Aorta (tissue), 5 donors: ENCODE results near the gene HIVEP3. TPM values are rescaled to one million over a fixed set of nuclear protein-coding genes. Genes with fewer than 3 reads are reported as not detected.

Source experiments
- ATAC-seq: fragments of 200-7000 bp; cut with Tn5 transposase; one replicate; pipeline ENCODE4 v1.9.1; 2022; ENCODE audit warnings: moderate library complexity; ENCODE audit not compliant: low FRiP score
- DNase-seq, 2 donors: peaks; one replicate each; pipeline ENCODE4 v3.0.0-alpha.2; 2020
- H3K27ac ChIP-seq, 2 donors: one replicate each; pipeline ENCODE4 v1.5.1; 2013; ENCODE audit warnings: low read length in 2 of 2, mild to moderate bottlenecking in 2 of 2, moderate library complexity in 2 of 2, control low read depth in 1 of 2, inconsistent platforms in 1 of 2, low read depth in 1 of 2
- H3K27me3 ChIP-seq, 2 donors: one replicate each; pipeline ENCODE4 v1.6.1; 2013; ENCODE audit warnings: control low read depth in 1 of 2, low read length in 1 of 2, mild to moderate bottlenecking in 1 of 2, moderate library complexity in 1 of 2; ENCODE audit not compliant: insufficient read depth in 2 of 2, control insufficient read depth in 1 of 2
- H3K36me3 ChIP-seq, 2 donors: one replicate each; pipeline ENCODE4 v1.6.1; 2013; ENCODE audit warnings: control low read depth in 1 of 2, low read length in 1 of 2, mild to moderate bottlenecking in 1 of 2; ENCODE audit not compliant: insufficient read depth in 2 of 2, control insufficient read depth in 1 of 2
- H3K4me1 ChIP-seq, 2 donors: one replicate each; pipeline ENCODE4 v1.6.1; 2013; ENCODE audit warnings: low read length in 2 of 2, control low read depth in 1 of 2, mild to moderate bottlenecking in 1 of 2, moderate library complexity in 1 of 2; ENCODE audit not compliant: insufficient read depth in 2 of 2, control insufficient read depth in 1 of 2
- H3K4me3 ChIP-seq, 2 donors: one replicate each; pipeline ENCODE4 v1.5.1; 2013; ENCODE audit warnings: low read length in 2 of 2, control low read depth in 1 of 2, mild to moderate bottlenecking in 1 of 2
- H3K9me3 ChIP-seq: one replicate; pipeline ENCODE4 v1.6.1; 2013; ENCODE audit warnings: mild to moderate bottlenecking, low read length; ENCODE audit not compliant: control insufficient read depth
- WGBS, 2 donors: extraction: QIAGEN DNeasy Blood & Tissue Kit; methylation state at CpG; one replicate each; pipeline ENCODE4 v1.1.7; 2013; 5-methylcytosine and 5-hydroxymethylcytosine counted together
- intact Hi-C, 2 donors: fragments of 100-400 bp; cut with DNase I; formaldehyde crosslinking; loops; one replicate each; pipeline versions ENCODE4 v1.14.2 to v1.15.0; 2022
- polyA plus RNA-seq, 2 donors: library from polyadenylated mRNA; stranded (reverse); fragments of 200-250 nt; gene quantifications; one replicate each; pipeline ENCODE4 v1.2.3, GENCODE V29; 2013
- total RNA-seq, 2 donors: library from RNA; stranded (reverse); fragmentation: NEBNext Ultra II Directional; extraction: Animal tissue kit (Norgen Biotek cat#: 25700); gene quantifications; one replicate each; pipeline ENCODE4 v1.2.1, GENCODE V29; 2021
- donor health status: healthy with polysubstance abuse.
- donor health status: Bipolar disorder and iron deficiency.
- donor health status: DM: no; HTN: no; CAD: no.
- donor health status: DM: no; HTN: no; CAD: no.
- donor health status: DM: yes; HTN: yes; CAD: no.

Gene HIVEP3
- total and polyA plus RNA-seq, 4 donors = 1.6 to 6.3 (median 4.0) TPM

DNA sequence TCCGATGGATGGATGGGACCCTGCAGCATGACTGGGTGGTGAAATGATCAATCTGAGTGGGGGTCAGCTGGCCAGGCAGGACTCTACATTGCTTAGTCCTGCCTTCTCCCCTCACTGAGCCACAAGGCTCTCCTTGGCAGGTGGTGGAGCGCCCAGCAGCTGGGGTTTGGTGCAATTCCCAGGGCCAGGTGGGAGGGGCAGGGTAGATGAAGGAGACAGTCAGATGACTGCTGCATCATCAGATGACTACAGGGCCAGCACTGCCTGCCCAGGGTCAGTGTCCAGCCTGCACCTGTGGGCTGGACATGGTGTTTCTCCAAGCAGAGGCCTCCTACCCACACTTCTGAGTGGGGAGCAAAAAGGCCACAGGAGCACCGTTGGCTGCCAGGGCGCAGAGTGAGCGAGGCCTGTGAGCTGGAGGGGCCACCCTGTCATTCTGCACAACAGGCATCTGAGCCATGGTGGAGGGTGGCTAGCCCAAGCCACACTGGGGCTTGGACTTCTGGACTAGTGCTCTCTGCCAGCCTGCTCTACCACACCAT is 330.3 kb downstream of the HIVEP3 start:
- no peaks in the 10 kb centered on the region for H3K36me3 ChIP-seq
- no peak overlapping the region for H3K27ac ChIP-seq
- no peak overlapping the region for H3K4me3 ChIP-seq
- ATAC-seq (no peak), DNase-seq (no peak)
- H3K27me3 ChIP-seq = no peaks in the 10 kb centered on the region
- H3K4me1 ChIP-seq = no peaks in the 10 kb centered on the region
- 88 to 94% methylated on average over 5 of the region's 5 CpGs for WGBS, 2 donors
- intact Hi-C loops = no loop called here
- peaks cover 3% of the 10 kb centered on the region for H3K9me3 ChIP-seq

DNA sequence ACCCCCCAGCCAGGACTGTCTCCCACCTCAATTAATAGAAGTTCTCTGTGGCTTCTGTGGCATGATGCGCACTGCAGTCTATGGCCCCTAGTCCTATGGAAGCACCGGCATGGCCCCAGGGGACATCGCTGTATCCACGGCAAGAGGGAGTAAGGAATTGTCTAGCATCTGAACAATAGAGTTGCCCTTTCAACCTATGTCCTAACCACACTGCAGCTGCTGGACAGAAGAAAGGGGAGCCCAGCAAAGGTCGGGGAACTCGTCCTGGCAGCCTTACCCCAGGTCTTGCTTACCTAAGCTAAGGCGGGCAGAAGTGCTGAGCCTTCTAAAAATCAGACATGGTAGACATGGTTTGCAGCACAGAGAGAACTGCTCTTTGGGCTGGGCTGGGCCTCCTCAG is 330.9 kb downstream of the HIVEP3 start:
- ATAC-seq (no peak), DNase-seq (no peak)
- Histone ChIP-seq H3K4me1 (no peaks in the 10 kb centered on the region), H3K36me3 (no peaks in the 10 kb centered on the region), H3K27ac (no peak overlapping the region), H3K9me3 (peaks cover 3% of the 10 kb centered on the region), H3K27me3 (no peaks in the 10 kb centered on the region), H3K4me3 (no peak overlapping the region)
- whole genome bisulfite sequencing, 2 donors = 98% methylated on average over 7 of the region's 7 CpGs
- intact Hi-C loops = no loop called here

DNA sequence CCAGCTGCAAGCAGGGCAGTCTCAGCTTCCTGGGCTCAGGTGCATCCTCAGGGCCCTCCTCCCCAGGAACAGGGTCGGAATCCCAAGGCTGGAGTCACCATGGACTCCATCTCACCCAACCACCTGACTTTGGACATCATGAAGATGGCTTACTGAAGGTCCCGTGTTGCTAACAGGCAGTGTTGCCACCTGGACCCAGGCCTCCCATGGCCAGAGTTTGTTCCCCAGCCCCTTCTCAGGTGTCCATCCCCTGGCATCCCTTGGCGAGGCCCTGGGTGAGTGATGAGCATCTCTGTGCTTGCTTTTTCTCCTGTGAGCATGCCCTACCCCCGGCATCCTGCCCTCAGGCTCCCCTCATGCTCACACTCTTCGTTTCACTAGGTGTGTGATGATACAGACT is 332.5 kb downstream of the HIVEP3 start:
- Histone ChIP-seq H3K27me3 (no peaks in the 10 kb centered on the region), H3K9me3 (peaks cover 3% of the 10 kb centered on the region), H3K4me3 (no peak overlapping the region), H3K27ac (no peak overlapping the region), H3K36me3 (no peaks in the 10 kb centered on the region), H3K4me1 (no peaks in the 10 kb centered on the region)
- ATAC-seq (no peak), DNase-seq (no peak)
- intact Hi-C loops = no loop called here
- 97% methylated on average over 5 of the region's 5 CpGs for WGBS, 2 donors

DNA sequence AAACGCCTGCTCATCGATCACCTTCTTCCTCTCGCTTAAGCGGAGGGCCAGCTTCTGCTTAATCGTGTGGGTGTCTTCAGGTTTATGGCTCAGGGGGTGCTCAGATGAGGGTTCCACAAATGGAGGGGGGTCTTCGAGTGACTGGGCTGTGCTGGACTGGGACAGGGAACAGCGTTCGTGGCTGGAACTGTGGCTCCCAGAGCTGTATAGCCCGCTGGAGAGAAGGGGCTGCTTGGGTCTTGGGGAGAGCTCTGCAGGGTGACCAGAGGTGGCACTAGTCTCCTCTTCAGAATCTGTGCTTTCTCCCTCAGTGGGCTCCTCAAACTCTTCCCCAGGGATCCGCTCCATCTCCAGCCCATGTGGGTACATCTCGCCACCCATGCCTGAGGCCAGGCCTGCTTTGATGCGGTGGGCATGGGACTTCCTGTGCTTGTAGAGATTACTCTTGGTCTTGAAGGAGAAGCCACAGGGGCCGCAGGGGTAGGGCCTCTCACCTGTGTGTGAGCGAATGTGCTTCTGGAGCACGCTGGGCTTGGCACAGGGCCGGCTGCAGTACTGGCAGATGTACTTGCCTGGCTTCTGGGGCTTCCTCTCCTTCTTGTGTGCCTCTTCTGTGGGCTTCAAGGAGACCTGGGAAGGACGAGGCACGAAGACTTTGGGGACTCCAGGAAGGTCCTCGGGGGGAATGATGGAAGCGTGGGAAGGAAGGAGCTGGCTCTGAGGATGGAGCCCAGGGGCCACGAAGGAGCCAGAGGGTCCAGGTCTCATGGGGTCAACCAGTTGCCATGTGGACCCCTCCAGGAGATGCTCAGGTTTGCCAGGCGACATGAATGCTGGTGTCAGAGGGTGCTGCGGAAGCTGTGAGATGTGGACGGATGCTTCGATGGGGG is 334.8 kb downstream of the HIVEP3 start:
- no peak overlapping the region for H3K4me3 ChIP-seq
- no peaks in the 10 kb centered on the region for H3K27me3 ChIP-seq
- no peaks in the 10 kb centered on the region for H3K4me1 ChIP-seq
- H3K27ac ChIP-seq = no peak overlapping the region
- DNase-seq = no peak
- H3K9me3 ChIP-seq = no peaks in the 10 kb centered on the region
- no peak for ATAC-seq
- no peaks in the 10 kb centered on the region for H3K36me3 ChIP-seq
- intact Hi-C loops = no loop called here
- 96% methylated on average over 24 to 25 of the region's 25 CpGs for WGBS, 2 donors

DNA sequence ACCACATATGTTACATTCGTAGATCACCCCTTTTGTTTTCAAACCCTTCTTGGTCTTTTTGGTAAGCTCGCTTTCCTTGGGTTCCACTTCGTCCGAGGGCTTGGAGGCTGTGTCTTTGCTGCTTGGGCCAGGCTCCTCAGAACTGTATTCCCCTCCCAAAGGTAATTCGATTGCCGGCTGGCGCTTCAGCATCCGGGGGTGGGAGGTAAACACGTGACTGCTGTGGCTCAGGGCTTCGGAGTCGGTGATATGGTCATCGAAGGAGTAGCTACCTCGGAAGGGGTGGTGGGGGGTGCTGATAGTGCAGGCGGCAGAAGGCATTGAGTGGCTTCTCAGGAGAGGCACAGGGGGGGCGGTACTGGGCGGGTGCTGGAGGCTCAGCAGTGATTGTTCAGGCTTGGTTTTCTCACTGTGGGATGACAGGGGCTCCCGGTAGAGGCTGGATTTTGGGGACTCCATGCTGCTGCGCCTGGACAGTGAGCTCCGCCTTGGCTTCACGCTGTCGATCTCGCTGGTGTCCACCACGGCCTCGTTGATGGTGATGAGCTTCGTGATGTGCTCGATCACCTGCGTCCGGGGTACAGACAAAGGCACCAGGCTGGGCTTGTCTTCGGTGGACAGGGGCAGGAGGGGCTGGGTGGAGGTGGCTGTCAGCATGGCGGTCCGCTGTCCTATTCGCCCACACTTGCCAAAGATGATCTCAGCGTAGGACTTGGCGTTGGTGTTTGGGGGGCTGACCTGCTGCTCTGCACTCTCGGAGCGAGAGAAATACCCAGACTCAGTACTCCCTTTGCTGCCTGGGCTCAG is 335.7 kb downstream of the HIVEP3 start:
- intact Hi-C loops = no loop called here
- H3K27ac ChIP-seq = no peak overlapping the region
- H3K36me3 ChIP-seq = no peaks in the 10 kb centered on the region
- DNase-seq = no peak
- no peak overlapping the region for H3K4me3 ChIP-seq
- ATAC-seq = no peak
- H3K9me3 ChIP-seq = no peaks in the 10 kb centered on the region
- no peaks in the 10 kb centered on the region for H3K4me1 ChIP-seq
- 92% methylated on average over 36 of the region's 36 CpGs for WGBS, 2 donors
- no peaks in the 10 kb centered on the region for H3K27me3 ChIP-seq

DNA sequence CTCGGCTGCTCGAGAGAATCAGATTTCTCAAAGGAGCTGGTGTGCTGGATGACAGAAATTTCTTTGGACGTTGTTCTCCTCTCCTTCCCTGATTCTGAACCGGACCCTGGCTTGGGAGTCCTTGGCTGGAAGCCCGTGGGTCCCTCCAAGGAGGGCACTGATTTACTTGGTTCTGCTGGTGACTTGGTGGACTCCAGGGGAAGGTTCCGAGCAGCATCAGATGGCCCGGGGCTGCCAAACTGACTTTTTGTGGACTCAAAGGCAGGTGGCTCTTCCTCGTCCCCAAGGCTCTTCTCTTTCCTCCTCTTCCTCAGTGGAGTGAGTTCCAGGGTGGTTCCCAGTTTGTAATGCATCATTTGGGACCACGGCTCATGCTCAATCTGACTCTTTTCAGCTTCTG is 336.4 kb downstream of the HIVEP3 start:
- H3K4me1 ChIP-seq = no peaks in the 10 kb centered on the region
- no peak overlapping the region for H3K4me3 ChIP-seq
- ATAC-seq = no peak
- H3K27me3 ChIP-seq = no peaks in the 10 kb centered on the region
- WGBS, 2 donors = 83 to 87% methylated on average over 9 of the region's 9 CpGs
- no peaks in the 10 kb centered on the region for H3K9me3 ChIP-seq
- intact Hi-C loops = no loop called here
- H3K36me3 ChIP-seq = no peaks in the 10 kb centered on the region
- DNase-seq = no peak
- H3K27ac ChIP-seq = no peak overlapping the region

DNA sequence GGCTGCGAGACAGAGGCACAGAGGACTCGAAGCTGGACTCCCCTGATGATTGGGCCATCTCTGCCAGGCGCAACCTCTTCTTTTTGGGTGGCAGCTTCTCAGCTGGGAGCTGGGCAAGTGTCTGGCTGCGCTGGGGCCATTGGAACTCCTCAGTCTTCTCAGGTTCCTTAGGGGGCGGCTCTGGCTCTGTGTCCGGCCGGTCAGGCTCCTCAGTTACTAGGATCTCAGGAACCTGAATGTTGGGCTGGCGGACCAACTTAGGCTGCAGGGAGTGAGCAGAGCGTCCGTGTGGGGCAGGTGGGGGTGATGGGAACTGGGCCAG is 336.8 kb downstream of the HIVEP3 start:
- H3K27ac ChIP-seq = no peak overlapping the region
- H3K9me3 ChIP-seq = no peaks in the 10 kb centered on the region
- no peak overlapping the region for H3K4me3 ChIP-seq
- no peaks in the 10 kb centered on the region for H3K36me3 ChIP-seq
- no peaks in the 10 kb centered on the region for H3K27me3 ChIP-seq
- no peaks in the 10 kb centered on the region for H3K4me1 ChIP-seq
- WGBS, 2 donors = 92 to 94% methylated on average over 10 of the region's 10 CpGs
- ATAC-seq = no peak
- DNase-seq = no peak
- intact Hi-C loops = no loop called here

DNA sequence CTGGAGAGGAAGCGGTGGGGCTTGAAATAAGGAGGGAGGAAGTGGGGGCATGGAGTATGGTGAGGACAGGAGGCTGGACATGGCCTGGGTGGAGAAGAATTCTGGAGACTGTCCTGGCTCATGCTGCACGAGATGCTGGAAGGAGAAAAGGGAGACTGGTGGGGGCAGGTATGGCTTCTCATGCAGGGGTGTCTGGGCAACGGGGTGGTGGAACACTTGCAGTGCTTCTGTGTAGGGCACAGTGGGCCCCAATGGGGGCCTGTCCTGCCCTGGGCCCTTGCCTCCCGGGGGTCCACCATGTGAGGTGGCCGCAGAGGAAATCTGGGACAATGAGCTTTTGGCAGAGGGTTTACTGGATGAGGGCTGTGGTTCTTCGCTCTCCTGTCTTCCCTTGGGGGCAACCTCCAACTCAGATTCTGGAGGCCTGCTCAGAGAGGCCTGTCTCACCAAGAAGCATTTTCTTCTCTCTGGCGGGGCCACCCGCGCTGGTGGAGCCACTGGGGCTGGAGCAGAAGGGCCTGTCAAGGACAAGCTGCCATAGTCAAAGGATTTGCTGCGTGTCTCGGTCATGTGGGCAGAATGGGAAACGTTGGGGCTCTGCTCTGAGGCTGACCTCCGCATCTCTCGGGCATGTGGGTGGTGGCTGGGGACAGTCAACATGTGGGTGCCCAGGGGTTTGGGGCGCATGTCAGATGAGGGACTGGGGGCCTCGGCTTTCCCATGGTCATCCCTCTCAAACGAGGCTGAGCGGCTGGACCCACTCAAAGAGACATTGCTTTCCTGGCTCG is 337.3 kb downstream of the HIVEP3 start:
- no peaks in the 10 kb centered on the region for H3K4me1 ChIP-seq
- H3K9me3 ChIP-seq = no peaks in the 10 kb centered on the region
- no peak overlapping the region for H3K4me3 ChIP-seq
- no peaks in the 10 kb centered on the region for H3K27me3 ChIP-seq
- H3K27ac ChIP-seq = no peak overlapping the region
- 95 to 96% methylated on average over 18 to 19 of the region's 19 CpGs for WGBS, 2 donors
- intact Hi-C loops = no loop called here
- ATAC-seq (no peak), DNase-seq (no peak)
- H3K36me3 ChIP-seq = no peaks in the 10 kb centered on the region
